ENCODE measurements around the gene REN. TPM values are rescaled to one million over a fixed set of nuclear protein-coding genes. Genes with fewer than 3 reads are reported as not detected.

Gene REN
- total and polyA plus RNA-seq, 2 of the 8 experiments (the other 6 are each of a cell fraction or from before 2014, with no cell fraction given), result 0.05 TPM; not detected in 1

DNA sequence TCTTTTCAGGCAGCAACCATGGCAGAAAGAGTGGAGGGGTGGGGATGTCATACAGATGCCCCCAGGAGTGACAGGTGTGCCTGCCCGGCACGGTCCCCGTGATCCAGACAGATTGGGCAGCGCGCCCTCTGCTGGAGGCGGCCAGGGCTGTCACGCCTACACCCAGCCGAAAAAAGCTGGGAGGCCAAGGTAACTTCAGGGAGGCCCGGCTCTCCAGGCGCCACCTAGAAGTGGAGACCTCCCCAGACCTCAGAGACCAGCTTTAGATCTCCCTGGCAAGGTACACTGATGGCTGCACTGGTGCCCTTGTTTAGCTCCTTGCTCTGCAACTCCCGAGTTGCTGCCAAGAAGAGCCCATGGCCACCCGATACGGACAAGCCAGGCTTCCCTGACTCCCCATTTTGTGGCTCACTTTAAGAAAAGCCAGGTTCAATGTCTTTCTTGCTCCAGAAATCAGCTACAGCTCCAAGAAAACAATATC, 41.0 kb upstream of the REN start (continued):
- no peak for TF ChIP-seq RBBP5 (IDR thresholded peaks at IDR 0.05; ENCODE audit: borderline replicate concordance, low read depth, low read length)
- 0 out of 2 replicates have a peak, but pooled peaks have one; percentile 30 for TF ChIP-seq EGR1 (IDR thresholded peaks at IDR 0.05; ENCODE audit: borderline replicate concordance, low read depth, low read length)
- TF ChIP-seq CBX5 (IDR thresholded peaks at IDR 0.05; ENCODE audit: low read depth, low read length), result no peak
- no peak for TF ChIP-seq GABPA (IDR thresholded peaks at IDR 0.05; ENCODE audit: borderline replicate concordance, insufficient read depth, low read length)
- TF ChIP-seq, protein P1, sequence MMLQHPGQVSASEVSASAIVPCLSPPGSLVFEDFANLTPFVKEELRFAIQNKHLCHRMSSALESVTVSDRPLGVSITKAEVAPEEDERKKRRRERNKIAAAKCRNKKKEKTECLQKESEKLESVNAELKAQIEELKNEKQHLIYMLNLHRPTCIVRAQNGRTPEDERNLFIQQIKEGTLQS (IDR thresholded peaks at IDR 0.05; ENCODE audit: insufficient read depth, low read depth, low read length), result no peak
- TF ChIP-seq SAP30 (IDR thresholded peaks at IDR 0.05; ENCODE audit: insufficient read depth, insufficient replicate concordance, low read length), result no peak
- no peak for TF ChIP-seq MAFK (IDR thresholded peaks at IDR 0.05; ENCODE audit: low read depth, low read length)
- no peak for TF ChIP-seq SIX5 (IDR thresholded peaks at IDR 0.05; ENCODE audit: low read depth, low read length)
- TF ChIP-seq CHD2 (IDR thresholded peaks at IDR 0.05; ENCODE audit: low read length), result no peak
- no peak for TF ChIP-seq ZNF274 (IDR thresholded peaks at IDR 0.05; ENCODE audit: borderline replicate concordance, extremely low read depth, low read length)
- TF ChIP-seq, protein P2, sequence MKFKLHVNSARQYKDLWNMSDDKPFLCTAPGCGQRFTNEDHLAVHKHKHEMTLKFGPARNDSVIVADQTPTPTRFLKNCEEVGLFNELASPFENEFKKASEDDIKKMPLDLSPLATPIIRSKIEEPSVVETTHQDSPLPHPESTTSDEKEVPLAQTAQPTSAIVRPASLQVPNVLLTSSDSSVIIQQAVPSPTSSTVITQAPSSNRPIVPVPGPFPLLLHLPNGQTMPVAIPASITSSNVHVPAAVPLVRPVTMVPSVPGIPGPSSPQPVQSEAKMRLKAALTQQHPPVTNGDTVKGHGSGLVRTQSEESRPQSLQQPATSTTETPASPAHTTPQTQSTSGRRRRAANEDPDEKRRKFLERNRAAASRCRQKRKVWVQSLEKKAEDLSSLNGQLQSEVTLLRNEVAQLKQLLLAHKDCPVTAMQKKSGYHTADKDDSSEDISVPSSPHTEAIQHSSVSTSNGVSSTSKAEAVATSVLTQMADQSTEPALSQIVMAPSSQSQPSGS (IDR thresholded peaks at IDR 0.05; ENCODE audit: low read length), result no peak
- TF ChIP-seq TCF12 (IDR thresholded peaks at IDR 0.05; ENCODE audit: low read depth, low read length), result 0 out of 2 replicates have a peak, but pooled peaks have one; percentile 13
- TF ChIP-seq BACH1 (IDR thresholded peaks at IDR 0.05; ENCODE audit: low read length), result no peak
- no peak for TF ChIP-seq NANOG (IDR thresholded peaks at IDR 0.05; ENCODE audit: insufficient read depth, low read depth, low read length, poor library complexity, severe bottlenecking)
- no peak for TF ChIP-seq ASH2L (IDR thresholded peaks at IDR 0.05; ENCODE audit: low read length)
- TF ChIP-seq, protein P3, sequence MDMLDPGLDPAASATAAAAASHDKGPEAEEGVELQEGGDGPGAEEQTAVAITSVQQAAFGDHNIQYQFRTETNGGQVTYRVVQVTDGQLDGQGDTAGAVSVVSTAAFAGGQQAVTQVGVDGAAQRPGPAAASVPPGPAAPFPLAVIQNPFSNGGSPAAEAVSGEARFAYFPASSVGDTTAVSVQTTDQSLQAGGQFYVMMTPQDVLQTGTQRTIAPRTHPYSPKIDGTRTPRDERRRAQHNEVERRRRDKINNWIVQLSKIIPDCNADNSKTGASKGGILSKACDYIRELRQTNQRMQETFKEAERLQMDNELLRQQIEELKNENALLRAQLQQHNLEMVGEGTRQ (IDR thresholded peaks at IDR 0.05; ENCODE audit: low read length), result no peak
- TF ChIP-seq RNF2 (IDR thresholded peaks at IDR 0.05; ENCODE audit: borderline replicate concordance, low read depth, low read length, missing control alignments, poor library complexity, severe bottlenecking), result no peak
- no peak for TF ChIP-seq POU5F1 (IDR thresholded peaks at IDR 0.05; ENCODE audit: low read depth, low read length)
- peak; percentile 61; the same call in 1 of the 2 replicates for TF ChIP-seq CREB1 (IDR thresholded peaks at IDR 0.05)
- no peak for TF ChIP-seq KDM1A (IDR thresholded peaks at IDR 0.05; ENCODE audit: borderline replicate concordance, low read length)
- peak; percentile 26 for TF ChIP-seq CTBP2 (IDR thresholded peaks at IDR 0.05; ENCODE audit: borderline replicate concordance, insufficient read depth, insufficient read length, low read length)
